ENCODE results near the gene MAP2K5.

- no peak for TF ChIP-seq RARB (CRISPR knock-in tag; IDR thresholded peaks at IDR 0.05)
- TF ChIP-seq PATZ1 (CRISPR knock-in tag; IDR thresholded peaks at IDR 0.05; ENCODE audit: borderline replicate concordance), result no peak
- no peak for TF ChIP-seq POU6F1 (CRISPR knock-in tag; IDR thresholded peaks at IDR 0.05; ENCODE audit: borderline replicate concordance, low read depth)
- no peak for TF ChIP-seq CSDC2 (CRISPR knock-in tag; IDR thresholded peaks at IDR 0.05)
- no peak for TF ChIP-seq GLIS3 (CRISPR knock-in tag; IDR thresholded peaks at IDR 0.05)
- TF ChIP-seq ISL1 (CRISPR knock-in tag; IDR thresholded peaks at IDR 0.05), result no peak
Measured at GRCh38 chr15:67607329-67607728, 64.8 kb downstream of the MAP2K5 start.
